Measurements from ENCODE around the gene GRPEL1.
"Not testable (repeated sequence)": the region's sequence is repeated elsewhere in the genome, so short reads cannot be mapped to it uniquely, and the experiment has no call there.

Gene GRPEL1

DNA sequence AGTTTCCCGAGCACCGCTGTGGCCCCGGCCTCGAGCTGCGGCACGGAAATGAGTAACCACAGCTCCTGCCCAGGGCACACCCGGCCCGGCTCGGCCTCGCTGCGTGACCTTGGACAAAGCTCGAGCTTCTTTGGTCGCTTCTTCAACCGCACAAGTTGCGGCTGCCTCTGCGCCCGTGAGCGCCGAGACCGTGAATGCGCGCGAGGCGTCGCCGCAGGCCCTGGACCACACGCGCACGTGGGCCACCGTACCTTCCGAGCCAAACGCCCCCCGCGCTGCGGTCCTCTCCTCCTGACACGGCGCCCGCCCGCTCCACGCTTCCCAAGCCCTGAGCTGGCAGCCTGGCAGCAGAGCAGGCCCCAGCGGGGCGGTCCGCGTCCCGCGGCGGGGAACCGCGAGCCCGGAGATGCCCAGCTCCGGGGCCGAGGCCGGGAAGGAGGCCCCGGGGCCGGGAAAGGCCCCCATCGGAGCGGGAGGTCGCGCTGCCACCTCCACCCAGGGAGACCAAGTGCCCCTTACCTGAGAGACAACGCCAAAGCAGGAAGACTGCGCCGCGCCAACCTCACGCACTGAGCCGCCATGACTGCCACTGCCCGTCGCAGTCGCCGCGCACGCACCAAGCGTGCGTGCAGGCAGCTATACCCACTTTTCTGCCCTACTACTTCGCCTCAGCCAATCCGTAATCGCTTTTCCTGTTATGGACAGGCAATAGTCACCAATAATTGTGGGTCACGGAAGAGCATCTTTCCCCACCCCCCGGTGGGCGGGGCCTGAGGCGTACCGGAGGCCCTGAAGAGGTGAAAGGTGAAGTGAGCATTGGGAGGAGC is at the start of gene GRPEL1:
GRPEL1 (minus strand) TSS at position 613 of the 827 bp plus-strand sequence; CDS start at position 581, 32 bp downstream.
- DNase-seq (ENCODE audit: low read depth, low spot score): peak; percentile 100

DNA sequence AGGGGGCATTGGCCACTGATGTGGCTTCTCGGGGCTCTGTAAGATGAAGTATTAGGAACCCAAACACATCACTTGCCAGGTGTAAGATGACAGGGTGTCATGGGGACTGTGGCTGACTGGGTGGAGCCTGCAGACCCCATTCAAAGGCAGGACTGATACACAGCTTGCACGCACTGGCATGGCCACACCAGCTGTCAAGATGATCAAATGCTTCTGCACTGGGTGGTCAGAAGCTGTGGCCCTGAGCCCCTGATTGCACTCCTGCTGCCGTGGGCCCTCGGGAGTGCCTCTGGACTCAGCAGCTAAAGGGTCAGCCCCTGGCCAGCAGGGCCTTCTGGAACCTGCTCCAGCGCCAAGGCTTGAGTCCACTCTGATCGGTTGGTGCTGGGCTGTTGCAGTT is 48.8 kb upstream of the GRPEL1 start:
- DNase-seq (ENCODE audit: low read depth, low spot score): no peak

GRCh38 chr4:7115557-7116340 is 47.9 kb upstream of the GRPEL1 start:
- no peak for DNase-seq (ENCODE audit: low read depth, low spot score)

DNA sequence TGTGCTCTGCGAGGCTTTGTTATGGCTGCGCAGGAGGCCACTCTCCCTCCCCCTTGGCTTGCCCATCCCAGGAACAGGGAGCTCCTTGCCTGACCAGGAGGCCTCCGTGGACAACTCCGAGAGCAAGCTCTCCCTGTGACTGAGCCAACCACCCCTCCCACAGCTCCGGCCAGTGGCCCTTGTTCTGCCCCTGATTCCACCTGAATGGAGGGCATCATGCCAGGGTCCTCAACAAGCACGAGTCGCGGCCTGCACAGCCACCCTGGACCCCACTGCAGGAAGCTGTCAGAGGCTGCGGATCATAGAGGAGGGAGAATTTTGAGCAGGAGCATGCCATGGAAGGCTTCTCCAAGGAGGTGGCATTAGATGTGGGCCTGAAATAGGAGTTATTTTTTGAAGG is 44.8 kb upstream of the GRPEL1 start:
- no peak for DNase-seq (ENCODE audit: low read depth, low spot score)

DNA sequence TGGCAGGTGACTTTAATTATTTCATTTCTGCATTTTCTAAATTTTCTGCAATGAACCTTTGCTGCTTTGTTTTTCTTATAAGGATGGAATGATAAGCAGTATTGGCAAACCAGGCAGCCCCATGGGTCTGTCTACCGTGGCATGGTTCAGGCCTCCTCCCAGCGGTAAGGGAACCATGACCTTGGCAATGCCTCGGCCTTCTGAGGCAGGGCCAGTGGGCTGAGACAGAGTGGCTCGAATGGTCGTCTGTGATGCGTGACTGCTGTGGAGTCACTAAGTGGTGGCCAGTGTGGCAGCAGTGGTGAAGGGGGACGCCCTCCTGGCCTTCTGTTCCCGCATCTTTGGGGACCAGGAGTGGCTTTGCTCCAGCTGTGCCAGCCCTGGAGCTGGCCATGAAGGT is 43.6 kb upstream of the GRPEL1 start:
- no peak for DNase-seq (ENCODE audit: low read depth, low spot score)

DNA sequence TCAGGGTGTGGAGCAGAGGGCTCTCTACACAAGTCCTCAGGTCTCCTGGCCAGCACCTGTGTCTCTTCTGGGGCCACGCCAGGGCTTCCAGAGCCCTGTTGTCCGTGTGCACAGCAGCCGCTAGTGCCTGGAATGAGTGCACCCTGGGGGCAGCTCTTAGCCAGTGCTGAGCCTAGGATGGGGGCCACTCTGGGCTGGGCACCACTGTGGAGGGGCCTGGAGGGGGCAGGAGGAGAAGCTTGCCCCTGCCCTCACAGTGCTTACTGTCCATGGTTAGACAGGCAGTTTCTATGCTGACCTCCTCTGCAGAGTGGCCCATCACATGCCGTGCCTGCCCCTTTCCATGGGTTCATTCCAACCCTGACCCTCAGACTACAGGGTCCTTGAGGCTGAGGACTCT is 42.7 kb upstream of the GRPEL1 start:
- no peak for DNase-seq (ENCODE audit: low read depth, low spot score)

DNA sequence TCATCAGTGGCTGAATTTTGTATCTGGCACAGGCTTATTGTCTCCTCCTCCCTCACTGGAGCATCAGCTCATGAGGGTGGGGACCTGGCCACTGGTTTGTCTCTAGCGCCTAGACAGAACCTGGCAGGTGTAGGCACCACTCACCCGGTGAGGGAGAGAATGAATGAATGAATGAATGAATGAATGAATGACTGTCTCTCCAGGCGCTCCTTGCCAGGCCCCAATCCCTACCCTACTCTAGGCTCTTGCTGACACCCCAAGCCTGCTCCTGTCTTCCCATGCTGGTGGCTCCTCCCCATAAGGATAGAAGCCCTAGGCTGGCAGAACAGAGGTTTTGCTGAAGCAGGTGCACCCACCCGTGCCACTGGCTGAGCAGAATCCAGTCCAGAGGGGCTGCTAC is 41.3 kb upstream of the GRPEL1 start:
- no peak for DNase-seq (ENCODE audit: low read depth, low spot score)

- DNase-seq (ENCODE audit: low read depth, low spot score): no peak
These were observed 40.8 kb upstream of the GRPEL1 start for GRCh38 chr4:7108660-7109059.

- DNase-seq (ENCODE audit: low read depth, low spot score): no peak
These were observed 40.3 kb upstream of the GRPEL1 start for GRCh38 chr4:7108046-7108625.

GRCh38 chr4:7107166-7107905 is 39.5 kb upstream of the GRPEL1 start:
- DNase-seq (ENCODE audit: low read depth, low spot score): no peak

GRCh38 chr4:7105276-7105675 is 37.4 kb upstream of the GRPEL1 start:
- DNase-seq (ENCODE audit: low read depth, low spot score): no peak

GRCh38 chr4:7104366-7105031 is 36.6 kb upstream of the GRPEL1 start:
- DNase-seq (ENCODE audit: low read depth, low spot score): no peak

DNA sequence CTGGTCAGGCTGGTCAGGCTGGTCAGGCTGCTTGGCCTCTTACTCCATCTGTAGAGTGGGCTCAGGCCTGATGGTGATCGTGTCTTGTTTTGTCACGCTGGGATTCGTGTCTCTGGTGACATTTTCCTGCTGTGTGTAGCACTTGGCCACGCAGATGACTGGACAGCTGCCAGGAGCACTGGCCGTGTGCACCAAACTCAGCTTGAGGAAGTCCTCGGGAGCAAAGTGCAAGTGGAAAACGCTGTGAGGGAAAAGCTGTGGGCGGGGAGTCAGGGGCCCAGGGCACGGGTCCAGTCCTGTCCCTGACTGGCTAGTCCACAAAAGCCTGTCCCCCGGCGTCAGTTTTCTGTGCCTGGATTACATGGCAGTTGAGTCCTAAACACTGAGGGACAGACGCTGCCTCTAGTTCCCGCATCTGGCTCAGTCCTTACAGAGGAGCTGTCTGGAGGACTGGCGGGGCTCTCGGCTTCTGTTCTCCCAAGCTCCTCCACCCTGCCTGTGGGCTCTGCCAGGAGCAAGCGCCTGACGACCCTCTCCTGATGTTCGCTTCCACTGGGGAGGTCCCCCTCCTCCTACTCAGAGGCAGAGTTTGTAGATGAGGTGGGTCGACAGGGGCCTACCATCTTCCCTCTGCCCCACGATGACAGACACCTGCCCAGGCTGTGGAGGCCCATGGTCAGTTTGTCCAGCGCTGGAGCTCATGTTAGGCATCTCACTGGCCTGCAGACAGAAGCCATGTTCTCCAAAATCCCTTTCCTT is 35.9 kb upstream of the GRPEL1 start:
- DNase-seq (ENCODE audit: low read depth, low spot score): no peak

- DNase-seq (ENCODE audit: low read depth, low spot score): peak; percentile 40
These were observed 35.3 kb upstream of the GRPEL1 start for GRCh38 chr4:7103031-7103606.

- not testable (repeated sequence) for DNase-seq (ENCODE audit: low read depth, low spot score)
These were observed 34.6 kb upstream of the GRPEL1 start for GRCh38 chr4:7102516-7102909.

DNA sequence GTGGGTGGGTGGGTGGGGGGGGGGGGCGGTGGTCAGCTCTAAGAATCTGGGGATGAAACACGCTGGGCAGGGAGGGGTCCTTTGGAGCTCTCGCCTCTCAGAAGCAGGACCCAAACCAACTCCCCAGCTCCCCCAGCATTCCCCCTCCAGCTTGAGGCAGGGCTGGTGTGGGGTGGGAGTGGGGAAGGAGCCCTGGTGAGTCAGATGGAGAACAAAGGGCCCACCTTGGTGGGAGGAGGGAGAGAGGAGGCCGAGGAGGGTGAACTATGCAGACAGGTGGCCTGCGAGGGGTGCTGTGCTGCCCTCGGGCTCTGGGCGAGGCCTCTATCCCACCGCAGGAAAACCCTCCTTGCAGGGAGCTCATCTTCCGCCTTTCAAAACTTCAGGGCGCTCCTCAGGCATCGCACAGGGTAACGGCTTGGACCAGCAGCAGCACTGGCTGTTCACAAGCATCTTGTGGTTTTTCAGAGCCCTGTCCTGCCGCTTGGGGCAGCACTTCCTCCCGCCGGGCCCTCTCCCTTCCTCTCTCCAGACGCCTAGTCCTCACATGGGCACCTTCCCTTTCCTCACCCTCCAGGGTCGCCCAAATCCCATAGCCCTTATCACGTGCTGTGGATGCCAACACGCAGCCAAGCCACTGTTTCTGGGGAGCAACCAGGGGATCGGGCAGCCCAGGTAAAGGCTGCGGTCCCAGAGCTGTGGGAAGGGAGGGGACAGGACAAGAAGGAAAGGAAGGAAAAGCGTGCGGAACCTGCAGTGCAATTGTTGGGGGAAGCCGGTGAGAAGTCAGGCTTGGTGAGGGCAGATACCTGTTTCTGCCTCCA is 34.0 kb upstream of the GRPEL1 start:
- peak; percentile 16 for DNase-seq (ENCODE audit: low read depth, low spot score)

GRCh38 chr4:7096236-7096635 is 28.4 kb upstream of the GRPEL1 start:
- DNase-seq (ENCODE audit: low read depth, low spot score): no peak

DNA sequence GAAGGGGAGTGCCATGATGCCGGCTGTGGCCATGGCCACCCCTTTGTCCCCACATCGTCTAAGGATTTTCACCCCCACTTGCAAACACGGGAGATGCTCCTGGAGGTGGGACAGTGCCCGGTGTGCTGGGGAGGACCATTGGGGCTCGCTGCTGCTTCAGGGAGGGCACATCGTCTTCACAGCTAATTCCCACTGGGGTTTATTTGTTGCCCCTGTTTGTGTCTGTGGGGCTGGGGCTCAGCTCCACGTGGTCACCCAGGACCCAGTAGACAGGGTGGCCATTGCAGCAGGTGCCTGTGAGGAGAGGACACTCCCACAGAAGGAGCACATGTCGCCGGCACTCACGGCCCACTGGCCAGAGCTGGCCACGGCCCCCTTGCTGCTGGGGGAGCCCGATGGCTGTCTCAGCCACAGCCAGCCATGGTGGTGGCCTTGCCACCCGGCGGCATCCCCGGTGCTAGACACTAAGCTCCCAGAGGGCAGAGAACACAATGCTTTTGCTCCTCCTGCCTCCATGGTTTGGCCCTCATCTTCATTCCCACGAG is 27.8 kb upstream of the GRPEL1 start:
- DNase-seq (ENCODE audit: low read depth, low spot score): no peak

- no peak for DNase-seq (ENCODE audit: low read depth, low spot score)
These were observed 27.1 kb upstream of the GRPEL1 start for GRCh38 chr4:7094916-7095315.
